ENCODE results near the gene POLR3B. TPM values are rescaled to one million over a fixed set of nuclear protein-coding genes. Genes with fewer than 3 reads are reported as not detected.

POLR3B gene
- total RNA-seq, 1 donor from 2014 or later, result 7.3 TPM

DNA sequence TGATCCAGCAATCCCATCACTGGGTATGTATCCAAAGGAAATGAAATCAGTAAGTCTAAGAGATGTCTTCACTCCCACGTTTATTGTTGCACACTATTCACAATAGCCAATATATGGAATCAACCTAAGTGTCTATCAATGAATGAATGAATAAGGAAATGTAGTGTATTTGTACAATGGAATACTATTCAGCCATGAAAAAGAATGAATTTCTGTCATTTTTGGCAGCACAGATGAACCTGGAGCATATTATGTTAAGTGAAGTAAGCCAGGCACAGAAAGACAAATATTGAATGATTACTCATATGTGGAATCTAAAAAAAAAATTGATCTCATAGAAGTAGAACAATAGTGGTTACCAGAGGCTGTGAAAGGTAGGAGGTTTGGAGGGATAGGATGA is 194.7 kb downstream of the POLR3B start:
- ATAC-seq (ENCODE audit: low read depth) (no peak), DNase-seq (no peak)
- Mint-ChIP-seq H3K27ac (no peak overlapping the region), H3K36me3 (ENCODE audit: low read depth) (no peaks in the 10 kb centered on the region), H3K4me3 (no peak overlapping the region), H3K4me1 (no peaks in the 10 kb centered on the region), H3K9me3 (peaks cover 16% of the 10 kb centered on the region), H3K27me3 (peaks cover 21% of the 10 kb centered on the region)
- CTCF ChIA-PET, result no interaction called here
- POLR2A ChIA-PET, result no interaction called here
- TF ChIP-seq CTCF (IDR thresholded peaks at IDR 0.05), result no peak
- intact Hi-C loops (cut with micrococcal nuclease), result no loop called here

Other genes starting within 250 kb of the POLR3B start
- gene NUAK1, start 218.8 kb upstream of the POLR3B start, total RNA-seq, result not detected in 2 replicates
- gene CKAP4, start 109.7 kb upstream of the POLR3B start, total RNA-seq, result 15.9 and 17.1 TPM in 2 replicates
- gene TCP11L2, start 55.0 kb upstream of the POLR3B start, total RNA-seq, result 48.0 and 52.5 TPM in 2 replicates
- not detected in 2 replicates for gene RFX4, start 225.3 kb downstream of the POLR3B start, total RNA-seq

Data from activated B cell treated with CpG ODN at 0.5 μM for 24 hours (primary cell).